ENCODE data around the gene BSPH1.
"Not testable (repeated sequence)": the region's sequence is repeated elsewhere in the genome, so short reads cannot be mapped to it uniquely, and the experiment has no call there.

BSPH1 gene

GRCh38 chr19:48010932-48011758, 19.2 kb upstream of the BSPH1 start:
- Histone ChIP-seq H3K27ac (no peak overlapping the region), H3K36me3 (no peaks in the 10 kb centered on the region), H3K9me3 (replicated peaks in 1 of 11) (peaks cover 0 to 19% (median 6%) of the 10 kb centered on the region in 11 experiments; a peak in 11 of 22 replicates), H3K9ac (no peak overlapping the region), H3K27me3 (no peaks in the 10 kb centered on the region), H3K4me3 (no peak overlapping the region), H3K4me2 (no peak overlapping the region), H4K20me1 (no peaks in the 10 kb centered on the region), H3K4me1 (no peaks in the 10 kb centered on the region)
- no peak for TF ChIP-seq Cebpa-rat (IDR thresholded peaks at IDR 0.05)

GRCh38 chr19:48006762-48007161, 14.8 kb upstream of the BSPH1 start:
- Histone ChIP-seq H4K20me1 (no peaks in the 10 kb centered on the region), H3K4me3 (no peak overlapping the region), H3K9me3 (replicated peaks in 1 of 11) (peaks cover 0 to 20% (median 6%) of the 10 kb centered on the region in 11 experiments; a peak in 11 of 22 replicates), H3K27ac (no peak overlapping the region), H3K36me3 (no peaks in the 10 kb centered on the region), H3K27me3 (no peaks in the 10 kb centered on the region), H3K4me1 (no peaks in the 10 kb centered on the region), H3K9ac (no peak overlapping the region), H3K4me2 (no peak overlapping the region)
- no peak for TF ChIP-seq Cebpa-rat (IDR thresholded peaks at IDR 0.05)

GRCh38 chr19:48004236-48004635, 12.3 kb upstream of the BSPH1 start:
- H3K4me2 ChIP-seq, result no peak overlapping the region
- H3K4me3 ChIP-seq, result no peak overlapping the region
- H3K4me1 ChIP-seq, result no peaks in the 10 kb centered on the region
- H3K27ac ChIP-seq, result no peak overlapping the region
- H4K20me1 ChIP-seq, result no peaks in the 10 kb centered on the region
- no peak overlapping the region for H3K9ac ChIP-seq
- H3K36me3 ChIP-seq, result no peaks in the 10 kb centered on the region
- no peak for TF ChIP-seq Cebpa-rat (IDR thresholded peaks at IDR 0.05)
- no peaks in the 10 kb centered on the region for H3K27me3 ChIP-seq
- H3K9me3 ChIP-seq (replicated peaks in 1 of 11), result peaks cover 7 to 30% (median 12%) of the 10 kb centered on the region in 11 experiments; a peak in 16 of 22 replicates

GRCh38 chr19:48000846-48001245, 8.9 kb upstream of the BSPH1 start:
- H3K4me3 ChIP-seq, result no peak overlapping the region
- no peak overlapping the region for H3K4me2 ChIP-seq
- no peak for TF ChIP-seq Cebpa-rat (IDR thresholded peaks at IDR 0.05)
- no peaks in the 10 kb centered on the region for H3K27me3 ChIP-seq
- H3K9me3 ChIP-seq (replicated peaks in 1 of 11), result peaks cover 3 to 16% (median 8%) of the 10 kb centered on the region in 11 experiments; a peak in 13 of 22 replicates
- H4K20me1 ChIP-seq, result no peaks in the 10 kb centered on the region
- no peaks in the 10 kb centered on the region for H3K4me1 ChIP-seq
- H3K27ac ChIP-seq, result no peak overlapping the region
- no peak overlapping the region for H3K9ac ChIP-seq
- H3K36me3 ChIP-seq, result no peaks in the 10 kb centered on the region

- H3K9me3 ChIP-seq (replicated peaks in 1 of 11), result peaks cover 3 to 16% (median 8%) of the 10 kb centered on the region in 11 experiments; a peak in 12 of 22 replicates
- H3K4me1 ChIP-seq, result no peaks in the 10 kb centered on the region
- no peak overlapping the region for H3K27ac ChIP-seq
- no peaks in the 10 kb centered on the region for H3K27me3 ChIP-seq
- H3K9ac ChIP-seq, result no peak overlapping the region
- no peaks in the 10 kb centered on the region for H3K36me3 ChIP-seq
- H3K4me2 ChIP-seq, result no peak overlapping the region
- no peaks in the 10 kb centered on the region for H4K20me1 ChIP-seq
- H3K4me3 ChIP-seq, result no peak overlapping the region
- TF ChIP-seq Cebpa-rat (IDR thresholded peaks at IDR 0.05), result no peak
Measured at GRCh38 chr19:47998800-47999199, 6.8 kb upstream of the BSPH1 start.

- peaks cover 0 to under 1% (median 0%) of the 10 kb centered on the region in 10 experiments; a peak in 1 of 20 replicates for H3K4me1 ChIP-seq
- peaks cover 3 to 10% (median 8%) of the 10 kb centered on the region in 11 experiments; a peak in 12 of 22 replicates for H3K9me3 ChIP-seq (replicated peaks in 1 of 11)
- H4K20me1 ChIP-seq, result no peaks in the 10 kb centered on the region
- H3K36me3 ChIP-seq, result no peaks in the 10 kb centered on the region
- no peaks in the 10 kb centered on the region for H3K27me3 ChIP-seq
- H3K27ac ChIP-seq, result no peak overlapping the region
- H3K4me3 ChIP-seq, result no peak overlapping the region
- H3K4me2 ChIP-seq, result no peak overlapping the region
- H3K9ac ChIP-seq, result no peak overlapping the region
- TF ChIP-seq Cebpa-rat (IDR thresholded peaks at IDR 0.05), result no peak
Measured at GRCh38 chr19:47996230-47996727, 4.3 kb upstream of the BSPH1 start.

- H4K20me1 ChIP-seq, result no peaks in the 10 kb centered on the region
- H3K36me3 ChIP-seq, result no peaks in the 10 kb centered on the region
- H3K4me2 ChIP-seq, result no peak within 1 kb of the TSS
- peaks cover 0 to 5% (median 2%) of the 10 kb centered on the region in 10 experiments; a peak in 5 of 20 replicates for H3K4me1 ChIP-seq
- H3K4me3 ChIP-seq, result no peak within 1 kb of the TSS
- TF ChIP-seq Cebpa-rat (IDR thresholded peaks at IDR 0.05), result no peak
- H3K9ac ChIP-seq, result no peak within 1 kb of the TSS
- no peaks in the 10 kb centered on the region for H3K27me3 ChIP-seq
- H3K9me3 ChIP-seq (replicated peaks in 1 of 11), result no peaks in the 10 kb centered on the region
- no peak within 1 kb of the TSS for H3K27ac ChIP-seq
Measured at GRCh38 chr19:47994209-47994802, 2.3 kb upstream of the BSPH1 start, which contains the start of gene ELSPBP1. Gene ELSPBP1 (plus strand): TSS chr19:47994632. CDS start chr19:48008668, 14,036 bp downstream.

GRCh38 chr19:47991191-47991808, 670 bp downstream of the BSPH1 start:
- H3K9me3 ChIP-seq (replicated peaks in 1 of 11), result no peaks in the 10 kb centered on the region
- H3K4me2 ChIP-seq, result peak overlapping the region in 4 of 11 experiments; percentile 10 to 37 (median 32); a peak in 3 of 22 replicates
- no peaks in the 10 kb centered on the region for H4K20me1 ChIP-seq
- no peaks in the 10 kb centered on the region for H3K36me3 ChIP-seq
- no peaks in the 10 kb centered on the region for H3K27me3 ChIP-seq
- H3K9ac ChIP-seq, result no peak overlapping the region
- H3K27ac ChIP-seq, result no peak overlapping the region
- H3K4me3 ChIP-seq, result no peak overlapping the region
- no peak for TF ChIP-seq Cebpa-rat (IDR thresholded peaks at IDR 0.05)
- peaks cover 0 to 5% (median 2%) of the 10 kb centered on the region in 10 experiments; a peak in 5 of 20 replicates for H3K4me1 ChIP-seq

GRCh38 chr19:47973529-47973928, 18.4 kb downstream of the BSPH1 start:
- Histone ChIP-seq H3K36me3 (no peaks in the 10 kb centered on the region), H3K4me2 (no peak overlapping the region), H3K4me3 (no peak overlapping the region), H3K27ac (no peak overlapping the region), H3K9ac (no peak overlapping the region), H3K27me3 (no peaks in the 10 kb centered on the region), H3K9me3 (replicated peaks in 1 of 11) (no peaks in the 10 kb centered on the region), H3K4me1 (no peaks in the 10 kb centered on the region), H4K20me1 (no peaks in the 10 kb centered on the region)
- TF ChIP-seq Cebpa-rat (IDR thresholded peaks at IDR 0.05), result no peak

- not testable (repeated sequence) for H3K9ac ChIP-seq; H3K4me1 ChIP-seq; H3K4me3 ChIP-seq; H3K36me3 ChIP-seq; H3K4me2 ChIP-seq; H3K27ac ChIP-seq; H3K27me3 ChIP-seq; H4K20me1 ChIP-seq; H3K9me3 ChIP-seq (replicated peaks in 1 of 11)
Measured at GRCh38 chr19:47955936-47956335, 36.0 kb downstream of the BSPH1 start.

GRCh38 chr19:47952132-47952531, 39.8 kb downstream of the BSPH1 start:
- H3K4me3 ChIP-seq; H4K20me1 ChIP-seq; H3K27me3 ChIP-seq; H3K9ac ChIP-seq; H3K36me3 ChIP-seq; H3K9me3 ChIP-seq (replicated peaks in 1 of 11); H3K4me1 ChIP-seq; H3K27ac ChIP-seq; H3K4me2 ChIP-seq: not testable (repeated sequence)

- not testable (repeated sequence) for H3K9ac ChIP-seq; H3K36me3 ChIP-seq; H3K27ac ChIP-seq; H3K4me2 ChIP-seq; H3K4me3 ChIP-seq; H4K20me1 ChIP-seq; H3K27me3 ChIP-seq; H3K4me1 ChIP-seq; H3K9me3 ChIP-seq (replicated peaks in 1 of 11)
Measured at GRCh38 chr19:47949852-47950521, 42.0 kb downstream of the BSPH1 start.

Measured in BLaER1 treated with 17β-estradiol and CSF1 and Interleukin-3, amounts not matched to agents 10 nM and 100 nM (cell line).